Prostate gland (tissue), 2 donors: Measurements from ENCODE around the gene MAP7D1. TPM values are rescaled to one million over a fixed set of nuclear protein-coding genes. Genes with fewer than 3 reads are reported as not detected.

ENCODE experiments used
- DNase-seq: peaks from one replicate; pipeline ENCODE4 v3.0.0-alpha.2; 2019; ENCODE audit warnings: low spot score
- H3K27ac ChIP-seq, 2 donors: fragments of 200-600 bp; sonication (generic); 2 replicates each; pipeline ENCODE4 v1.5.1; 2017 to 2019
- H3K27me3 ChIP-seq: fragments of 200-600 bp; sonication (generic); replicated peaks from 2 replicates; pipeline ENCODE4 v1.5.1; 2019; ENCODE audit not compliant: insufficient read depth
- H3K36me3 ChIP-seq, 2 donors: fragments of 200-600 bp; sonication (generic); 1 replicate in 1 of 2; 2 replicates in 1 of 2; pipeline versions ENCODE4 v1.5.1 to v1.8.1; 2017 to 2019
- H3K4me1 ChIP-seq: fragments of 200-600 bp; sonication (generic); replicated peaks from 2 replicates; pipeline ENCODE4 v1.5.1; 2019
- H3K4me3 ChIP-seq, 2 donors: fragments of 200-600 bp; sonication (generic); 2 replicates each; pipeline ENCODE4 v1.5.1; 2017 to 2019
- H3K9me3 ChIP-seq: fragments of 200-600 bp; sonication (generic); 2 replicates; pipeline ENCODE4 v1.5.1; 2017
- CTCF ChIP-seq, 4 experiments: fragments of 200-600 bp in 2 of 4; fragments of 450-650 bp in 2 of 4; sonication (generic) in 2 of 4; IDR thresholded peaks; 1 replicate in 3 of 4; 2 replicates in 1 of 4; pipeline ENCODE4 v1.5.1; 2016 to 2019; ENCODE audit warnings: antibody characterized with exemption in 4 of 4, mild to moderate bottlenecking in 2 of 4, moderate library complexity in 2 of 4
- POLR2A ChIP-seq: fragments of 450-650 bp; IDR thresholded peaks from one replicate; pipeline ENCODE4 v1.6.1; 2016; ENCODE audit warnings: antibody characterized with exemption, mild to moderate bottlenecking
- POLR2AphosphoS5 ChIP-seq: sonication (generic); formaldehyde crosslinking; IDR thresholded peaks from one replicate; pipeline ENCODE4 v1.6.1; 2017; ENCODE audit warnings: antibody characterized with exemption
- WGBS: methylation state at CpG from one replicate; pipeline ENCODE4 v1.1.5; 2018; 5-methylcytosine and 5-hydroxymethylcytosine counted together
- intact Hi-C: fragments of 100-400 bp; cut with DNase I; formaldehyde crosslinking; loops from one replicate; pipeline ENCODE4 v1.14.2; 2022
- total RNA-seq, 2 donors: library from RNA; depleted of rRNA; stranded (reverse); fragments of >200 nt; gene quantifications; one replicate each; pipeline ENCODE4 v1.1.0, GENCODE V29; 2016

The MAP7D1 gene
- total RNA-seq, 2 donors from 2014 or later: 97.3 to 132 TPM

- no peaks in the 10 kb centered on the region for H3K9me3 ChIP-seq
- H3K27me3 ChIP-seq: no peaks in the 10 kb centered on the region
- WGBS: 49% methylated on average over 3 of the region's 3 CpGs
- peaks cover 26% of the 10 kb centered on the region for H3K4me1 ChIP-seq
- H3K36me3 ChIP-seq: no peaks in the 10 kb centered on the region
- peak overlapping the region; percentile 93 to 98 for H3K27ac ChIP-seq
- intact Hi-C loops: loop anchor here (2.0 kb wide), 1 partner anchor 133 kb away; no protein-coding TSS in a partner anchor
- TF ChIP-seq POLR2AphosphoS5 (no peak), POLR2A (no peak), CTCF (IDR thresholded peaks at IDR 0.05) (no peak)
- no peak overlapping the region for H3K4me3 ChIP-seq
- DNase-seq: no peak
Observed at GRCh38 chr1:36151845-36152203, 4.1 kb upstream of the MAP7D1 start.

GRCh38 chr1:36153476-36153875, 2.5 kb upstream of the MAP7D1 start:
- TF ChIP-seq POLR2AphosphoS5: no peak
- TF ChIP-seq CTCF (IDR thresholded peaks at IDR 0.05): no peak
- no peak for TF ChIP-seq POLR2A
- H3K27me3 ChIP-seq: no peaks in the 10 kb centered on the region
- peaks cover 26% of the 10 kb centered on the region for H3K4me1 ChIP-seq
- no peak overlapping the region for H3K4me3 ChIP-seq
- H3K36me3 ChIP-seq: no peaks in the 10 kb centered on the region
- intact Hi-C loops: no loop called here
- no peak for DNase-seq
- no peak overlapping the region for H3K27ac ChIP-seq
- WGBS: 97% methylated on average over 6 of the region's 6 CpGs
- no peaks in the 10 kb centered on the region for H3K9me3 ChIP-seq

- Histone ChIP-seq H3K9me3 (no peaks in the 10 kb centered on the region), H3K4me3 (no peak overlapping the region), H3K27ac (peak overlapping the region in 1 of 2 donors; percentile 100), H3K27me3 (no peaks in the 10 kb centered on the region), H3K4me1 (peaks cover 33% of the 10 kb centered on the region), H3K36me3 (no peaks in the 10 kb centered on the region)
- no peak for DNase-seq
- WGBS: 93% methylated on average over 6 of the region's 6 CpGs
- intact Hi-C loops: no loop called here
- TF ChIP-seq POLR2A: no peak
- TF ChIP-seq POLR2AphosphoS5: no peak
- no peak for TF ChIP-seq CTCF (IDR thresholded peaks at IDR 0.05)
Observed at GRCh38 chr1:36154335-36154734, 1.6 kb upstream of the MAP7D1 start.

GRCh38 chr1:36154765-36155407, 1.1 kb upstream of the MAP7D1 start:
- Histone ChIP-seq H3K4me3 (peak overlapping the region; percentile 100), H3K27ac (peak overlapping the region; percentile 99 to 100), H3K4me1 (peaks cover 39% of the 10 kb centered on the region), H3K9me3 (no peaks in the 10 kb centered on the region), H3K36me3 (no peaks in the 10 kb centered on the region), H3K27me3 (no peaks in the 10 kb centered on the region)
- 45% methylated on average over 6 of the region's 6 CpGs for WGBS
- no peak for DNase-seq
- intact Hi-C loops: loop anchor here (5.0 kb wide), 1 partner anchor 232 kb away; the partner anchor contains the start of gene STK40
- no peak for TF ChIP-seq POLR2AphosphoS5

- Histone ChIP-seq H3K27me3 (no peaks in the 10 kb centered on the region), H3K4me3 (peak overlapping the region; percentile 100), H3K4me1 (peaks cover 45% of the 10 kb centered on the region), H3K36me3 (no peaks in the 10 kb centered on the region), H3K27ac (peak overlapping the region; percentile 99 to 100), H3K9me3 (no peaks in the 10 kb centered on the region)
- WGBS: 1% methylated on average over 50 of the region's 69 CpGs
- TF ChIP-seq CTCF (IDR thresholded peaks at IDR 0.05) (no peak), POLR2AphosphoS5 (peak; percentile 57), POLR2A (peak; percentile 54)
- intact Hi-C loops: loop anchor here (5.0 kb wide), 1 partner anchor 231 kb away; the partner anchor contains the start of gene STK40
- peak; percentile 67 for DNase-seq
Observed at GRCh38 chr1:36156329-36157114, 562 bp downstream of the MAP7D1 start.
